Ascending aorta (tissue), 2 donors: ENCODE data around the gene PLPP3. TPM values are rescaled to one million over a fixed set of nuclear protein-coding genes. Genes with fewer than 3 reads are reported as not detected.
A peak's percentile ranks its signal among the peaks of the same experiment; 100 is the strongest.

Source experiments
- DNase-seq, 2 donors: peaks; one replicate each; pipeline ENCODE4 v3.0.0-alpha.2; 2019; ENCODE audit warnings: low spot score in 2 of 2
- H3K27ac ChIP-seq, 2 donors: fragments of 200-600 bp; sonication (generic); one replicate each; pipeline ENCODE4 v1.5.1; 2016 to 2017; ENCODE audit warnings: mild to moderate bottlenecking in 1 of 2
- H3K27me3 ChIP-seq: fragments of 200-600 bp; sonication (generic); one replicate; pipeline ENCODE4 v1.5.1; 2017
- H3K36me3 ChIP-seq, 2 donors: fragments of 200-600 bp; sonication (generic); one replicate each; pipeline ENCODE4 v1.5.1; 2016
- H3K4me1 ChIP-seq, 2 donors: fragments of 200-600 bp; sonication (generic); one replicate each; pipeline ENCODE4 v1.5.1; 2016 to 2017; ENCODE audit warnings: mild to moderate bottlenecking in 1 of 2
- H3K4me3 ChIP-seq, 2 donors: fragments of 200-600 bp; sonication (generic); one replicate each; pipeline ENCODE4 v1.5.1; 2016 to 2017; ENCODE audit warnings: mild to moderate bottlenecking in 1 of 2
- H3K9me3 ChIP-seq, 2 donors: fragments of 200-600 bp; sonication (generic); one replicate each; pipeline ENCODE4 v1.5.1; 2016
- intact Hi-C: fragments of 100-400 bp; cut with DNase I; formaldehyde crosslinking; loops from one replicate; pipeline ENCODE4 v1.15.1; 2023
- total RNA-seq: library from RNA; depleted of rRNA; stranded (reverse); fragments of >200 nt; gene quantifications from one replicate; pipeline ENCODE4 v1.1.0, GENCODE V29; 2016
- TF ChIP-seq, protein P1 (sequence below), 3 experiments: fragments of 200-600 bp in 2 of 3; fragments of 450-650 bp in 1 of 3; sonication (generic) in 2 of 3; IDR thresholded peaks; one replicate each; pipeline ENCODE4 v1.5.1; 2016 to 2019; ENCODE audit warnings: antibody characterized with exemption in 3 of 3, mild to moderate bottlenecking in 1 of 3, moderate library complexity in 1 of 3

PLPP3 gene
- total RNA-seq, 1 donor from 2014 or later: 87.7 TPM

DNA sequence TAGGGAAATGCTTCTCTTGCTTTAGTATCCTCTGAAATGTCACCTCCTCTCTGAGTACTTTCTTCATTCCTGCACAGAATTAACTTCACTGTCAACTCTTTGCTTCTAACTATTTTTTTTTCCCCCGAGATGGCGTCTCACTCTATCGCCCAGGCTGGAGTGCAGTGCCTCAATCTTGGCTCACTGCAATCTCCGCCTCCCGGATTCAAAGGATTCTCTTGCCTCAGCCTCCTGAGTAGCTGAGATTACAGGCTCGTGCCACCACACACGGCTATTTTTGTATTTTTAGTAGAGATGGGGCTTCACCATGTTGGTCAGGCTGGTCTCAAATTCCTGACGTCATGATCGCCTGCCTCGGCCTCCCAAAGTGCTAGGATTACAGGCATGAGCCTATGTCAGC is 1.4 kb upstream of the PLPP3 start:
- no peak overlapping the region for H3K4me3 ChIP-seq
- H3K27me3 ChIP-seq: no peaks in the 10 kb centered on the region
- H3K4me1 ChIP-seq: peaks cover 0 to 12% of the 10 kb centered on the region in 2 donors
- TF ChIP-seq, protein P1, sequence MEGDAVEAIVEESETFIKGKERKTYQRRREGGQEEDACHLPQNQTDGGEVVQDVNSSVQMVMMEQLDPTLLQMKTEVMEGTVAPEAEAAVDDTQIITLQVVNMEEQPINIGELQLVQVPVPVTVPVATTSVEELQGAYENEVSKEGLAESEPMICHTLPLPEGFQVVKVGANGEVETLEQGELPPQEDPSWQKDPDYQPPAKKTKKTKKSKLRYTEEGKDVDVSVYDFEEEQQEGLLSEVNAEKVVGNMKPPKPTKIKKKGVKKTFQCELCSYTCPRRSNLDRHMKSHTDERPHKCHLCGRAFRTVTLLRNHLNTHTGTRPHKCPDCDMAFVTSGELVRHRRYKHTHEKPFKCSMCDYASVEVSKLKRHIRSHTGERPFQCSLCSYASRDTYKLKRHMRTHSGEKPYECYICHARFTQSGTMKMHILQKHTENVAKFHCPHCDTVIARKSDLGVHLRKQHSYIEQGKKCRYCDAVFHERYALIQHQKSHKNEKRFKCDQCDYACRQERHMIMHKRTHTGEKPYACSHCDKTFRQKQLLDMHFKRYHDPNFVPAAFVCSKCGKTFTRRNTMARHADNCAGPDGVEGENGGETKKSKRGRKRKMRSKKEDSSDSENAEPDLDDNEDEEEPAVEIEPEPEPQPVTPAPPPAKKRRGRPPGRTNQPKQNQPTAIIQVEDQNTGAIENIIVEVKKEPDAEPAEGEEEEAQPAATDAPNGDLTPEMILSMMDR (IDR thresholded peaks at IDR 0.05): no peak
- no peaks in the 10 kb centered on the region for H3K36me3 ChIP-seq
- DNase-seq: no peak
- H3K9me3 ChIP-seq: no peaks in the 10 kb centered on the region
- intact Hi-C loops: loop anchor here (5.0 kb wide), 4 partner anchors 203 to 1438 kb away; no protein-coding TSS in a partner anchor
- no peak overlapping the region for H3K27ac ChIP-seq

DNA sequence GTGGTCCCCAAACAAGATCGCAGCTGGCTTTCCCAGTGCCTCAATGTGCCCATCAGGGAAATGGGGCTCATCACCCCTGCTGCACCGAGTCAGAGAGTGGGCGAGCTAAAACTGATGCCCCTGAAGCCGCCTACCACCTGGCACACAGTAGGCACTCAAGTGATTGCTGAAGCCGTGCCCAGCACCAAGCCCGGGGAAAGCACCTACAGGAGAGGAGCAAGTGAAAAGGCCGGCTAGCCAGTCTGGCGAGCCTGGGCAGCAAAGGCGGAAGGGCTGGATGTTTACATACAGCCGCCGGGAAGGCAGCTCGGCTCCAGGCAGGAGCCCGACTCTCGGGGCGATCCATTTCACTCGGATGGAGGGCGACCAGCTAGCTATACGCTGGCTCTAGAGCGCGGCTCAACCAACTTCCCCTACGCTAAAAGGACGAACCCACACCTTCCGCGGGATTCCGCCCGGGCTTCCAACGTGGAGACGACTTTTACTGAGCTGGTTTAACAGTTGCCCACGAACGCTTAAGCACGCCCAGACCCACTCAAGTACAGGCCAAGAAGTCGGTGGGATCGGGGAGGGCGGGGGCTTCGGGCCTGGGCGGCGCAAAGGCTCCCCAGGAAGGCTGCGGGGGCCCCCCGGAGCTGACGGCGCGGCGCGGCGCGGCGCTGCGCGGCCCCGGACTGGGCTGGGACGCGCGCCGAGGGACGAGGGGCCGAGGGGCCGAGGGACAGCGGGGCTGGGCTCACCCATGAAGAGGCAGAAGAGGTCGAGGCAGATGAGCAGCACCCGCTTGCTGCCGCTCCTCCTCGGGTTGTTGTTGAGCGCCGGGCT is 1.0 kb downstream of the PLPP3 start:
- H3K9me3 ChIP-seq: no peaks in the 10 kb centered on the region
- peak overlapping the region; percentile 94 to 99 for H3K27ac ChIP-seq
- peak in 1 of 2 donors; percentile 72 for DNase-seq
- peaks cover 0 to 15% of the 10 kb centered on the region in 2 donors for H3K4me1 ChIP-seq
- peak overlapping the region; percentile 92 to 94 for H3K4me3 ChIP-seq
- no peaks in the 10 kb centered on the region for H3K27me3 ChIP-seq
- intact Hi-C loops: loop anchor here (2.0 to 10.0 kb wide), 6 partner anchors 104 to 1201 kb away; no protein-coding TSS in a partner anchor
- no peaks in the 10 kb centered on the region for H3K36me3 ChIP-seq
- TF ChIP-seq, protein P1 (IDR thresholded peaks at IDR 0.05): no peak

DNA sequence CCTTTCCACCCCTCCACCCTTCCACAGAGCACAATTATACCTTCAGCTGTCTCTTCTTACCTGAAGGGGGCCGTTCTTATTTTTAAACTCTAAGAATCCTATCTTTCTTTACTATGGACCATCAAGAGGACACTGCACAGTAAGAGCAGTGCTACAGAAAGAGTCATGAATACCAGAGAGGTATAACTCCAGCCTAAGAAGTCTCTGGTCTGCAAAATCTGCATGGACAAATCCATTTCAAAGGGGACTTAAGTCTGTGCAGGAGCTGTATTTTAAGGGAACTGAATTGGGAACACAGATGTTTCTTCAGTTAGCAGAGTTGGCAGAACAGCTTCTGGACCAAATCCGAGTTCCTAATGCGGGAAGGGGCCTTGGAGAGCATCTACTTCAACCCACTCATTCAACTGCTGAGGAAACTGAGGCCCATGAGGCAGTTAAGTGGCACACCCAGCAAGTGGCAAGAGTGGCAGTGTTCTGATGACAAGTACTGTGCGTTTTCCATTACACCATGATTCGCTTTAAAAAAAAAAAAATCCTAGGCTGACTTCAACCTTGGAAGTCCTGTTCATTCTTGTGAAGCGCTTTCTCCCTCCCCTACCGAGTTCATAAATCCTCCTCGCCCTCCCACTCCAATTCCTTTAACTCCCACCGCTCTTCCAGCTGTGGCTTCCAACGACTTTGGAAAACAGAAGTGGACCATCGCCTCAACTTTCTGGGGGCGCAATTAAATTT is 1.8 kb downstream of the PLPP3 start:
- Histone ChIP-seq H3K4me3 (peak overlapping the region; percentile 92 to 94), H3K27me3 (no peaks in the 10 kb centered on the region), H3K9me3 (no peaks in the 10 kb centered on the region), H3K4me1 (peaks cover 0 to 19% of the 10 kb centered on the region in 2 donors), H3K36me3 (no peaks in the 10 kb centered on the region), H3K27ac (peak overlapping the region; percentile 94 to 99)
- TF ChIP-seq, protein P1 (IDR thresholded peaks at IDR 0.05): no peak
- intact Hi-C loops: loop anchor here (2.0 to 10.0 kb wide), 6 partner anchors 103 to 1200 kb away; no protein-coding TSS in a partner anchor
- DNase-seq: no peak

DNA sequence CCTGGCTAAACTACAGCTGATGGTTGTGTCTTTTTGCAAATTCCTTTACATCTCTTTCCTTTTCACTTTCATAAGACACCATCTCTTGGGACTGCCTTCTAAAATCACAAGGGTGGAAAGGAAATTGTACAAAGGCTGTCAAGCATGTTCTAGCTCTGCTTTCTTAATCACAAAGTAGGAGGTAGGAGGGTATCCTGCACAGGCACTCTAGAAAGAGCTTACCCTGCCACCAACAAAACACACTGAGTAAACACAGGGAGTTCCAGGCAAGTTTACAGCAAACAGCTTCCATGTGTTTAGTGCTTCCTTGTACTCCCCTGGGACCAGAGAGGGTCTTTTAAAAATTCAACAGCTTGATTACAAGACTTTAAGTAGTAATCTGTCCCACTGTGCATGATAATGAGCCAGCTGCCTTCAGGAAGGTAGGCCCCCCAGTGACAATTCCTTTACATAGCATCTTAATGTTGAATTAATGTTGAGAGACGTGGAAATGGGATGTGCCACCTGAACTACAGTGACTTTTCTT is 2.4 kb downstream of the PLPP3 start:
- intact Hi-C loops: loop anchor here (5.0 to 10.0 kb wide), 4 partner anchors 102 to 1200 kb away; no protein-coding TSS in a partner anchor
- TF ChIP-seq, protein P1 (IDR thresholded peaks at IDR 0.05): peak in 1 of 3 experiments; percentile 24
- H3K27ac ChIP-seq: peak overlapping the region; percentile 94 to 99
- no peaks in the 10 kb centered on the region for H3K36me3 ChIP-seq
- no peak for DNase-seq
- H3K9me3 ChIP-seq: no peaks in the 10 kb centered on the region
- no peaks in the 10 kb centered on the region for H3K27me3 ChIP-seq
- H3K4me1 ChIP-seq: peaks cover 0 to 24% of the 10 kb centered on the region in 2 donors
- peak overlapping the region; percentile 92 to 94 for H3K4me3 ChIP-seq

DNA sequence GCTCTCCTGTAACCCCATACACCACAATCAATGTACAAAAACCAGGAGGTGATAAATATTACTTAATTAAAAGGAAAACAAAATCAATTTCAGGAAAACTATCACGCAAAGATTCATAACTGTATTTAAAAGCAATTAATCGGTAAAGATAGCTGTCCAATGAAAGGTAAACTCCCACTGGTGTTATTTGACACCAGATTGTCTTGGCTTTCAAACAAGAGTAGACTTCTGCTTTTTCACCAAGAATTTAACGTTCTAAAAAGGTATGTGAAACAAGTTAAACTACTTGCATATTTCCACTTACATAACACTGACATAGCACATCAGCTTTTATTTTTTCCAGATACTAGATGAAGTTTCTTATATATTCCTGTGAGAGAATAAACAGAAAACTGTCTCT is 3.5 kb downstream of the PLPP3 start:
- Histone ChIP-seq H3K4me3 (peak overlapping the region; percentile 35 to 92), H3K9me3 (no peaks in the 10 kb centered on the region), H3K27me3 (no peaks in the 10 kb centered on the region), H3K27ac (no peak overlapping the region), H3K4me1 (peaks cover 0 to 32% of the 10 kb centered on the region in 2 donors), H3K36me3 (no peaks in the 10 kb centered on the region)
- no peak for DNase-seq
- intact Hi-C loops: loop anchor here (5.0 to 10.0 kb wide), 4 partner anchors 101 to 1199 kb away; no protein-coding TSS in a partner anchor
- TF ChIP-seq, protein P1 (IDR thresholded peaks at IDR 0.05): no peak
